Mononuclear cell (primary cell): ENCODE results near the gene CARD19. TPM values are rescaled to one million over a fixed set of nuclear protein-coding genes. Genes with fewer than 3 reads are reported as not detected.

Experiments
- H3K27me3 ChIP-seq: 2 replicates; pipeline ENCODE4 v1.6.0; 2011; ENCODE audit warnings: low read length, control low read depth; ENCODE audit not compliant: insufficient read depth
- H3K4me1 ChIP-seq: 2 replicates; pipeline ENCODE4 v1.5.1; 2011; ENCODE audit warnings: mild to moderate bottlenecking, low read length, control low read depth; ENCODE audit not compliant: insufficient read depth
- H3K4me3 ChIP-seq: 2 replicates; pipeline ENCODE4 v1.5.1; 2011; ENCODE audit warnings: mild to moderate bottlenecking, low read length, moderate library complexity
- H3K9me3 ChIP-seq: 2 replicates; pipeline ENCODE4 v1.5.1; 2011; ENCODE audit warnings: low read depth, mild to moderate bottlenecking, control low read depth, low read length
- total RNA-seq: library from RNA; depleted of rRNA; stranded (reverse); fragments of >200 nt; gene quantifications from one replicate; pipeline ENCODE4 v1.2.3, GENCODE V29; 2012

The CARD19 gene
- total RNA-seq, 1 donor: 117 TPM

- Histone ChIP-seq H3K9me3 (no peaks in the 10 kb centered on the region), H3K27me3 (no peaks in the 10 kb centered on the region), H3K4me3 (peak overlapping the region; percentile 46), H3K4me1 (peaks cover 79% of the 10 kb centered on the region)
These were observed 36.1 kb upstream of the CARD19 start for GRCh38 chr9:93059715-93060578.

DNA sequence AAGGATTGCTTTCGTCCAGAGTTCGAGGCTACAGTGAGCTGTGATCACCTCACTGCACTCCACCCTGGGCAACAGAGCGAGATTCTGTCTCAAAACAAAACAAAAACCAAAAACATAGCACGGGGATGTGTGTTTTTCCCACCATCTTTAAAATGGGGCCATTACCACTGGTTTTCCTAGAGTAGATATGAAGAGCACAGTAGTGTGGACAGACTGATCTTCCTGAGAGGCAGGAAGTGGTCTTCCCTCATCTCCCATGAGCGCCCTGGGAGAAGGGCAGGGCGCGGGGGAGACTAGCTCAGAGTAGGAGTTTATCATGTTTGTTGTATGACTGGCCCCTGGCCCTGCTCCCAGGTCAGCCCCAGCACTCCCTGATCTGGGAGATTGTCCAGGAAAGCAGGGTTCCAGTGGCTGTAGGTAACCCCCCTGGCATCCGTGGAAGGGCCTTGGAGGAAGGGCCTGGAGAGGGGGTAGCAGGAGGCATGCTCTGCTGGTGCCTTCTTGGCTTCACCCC is 35.2 kb upstream of the CARD19 start:
- no peaks in the 10 kb centered on the region for H3K27me3 ChIP-seq
- H3K4me1 ChIP-seq: peaks cover 79% of the 10 kb centered on the region
- no peaks in the 10 kb centered on the region for H3K9me3 ChIP-seq
- H3K4me3 ChIP-seq: no peak overlapping the region

DNA sequence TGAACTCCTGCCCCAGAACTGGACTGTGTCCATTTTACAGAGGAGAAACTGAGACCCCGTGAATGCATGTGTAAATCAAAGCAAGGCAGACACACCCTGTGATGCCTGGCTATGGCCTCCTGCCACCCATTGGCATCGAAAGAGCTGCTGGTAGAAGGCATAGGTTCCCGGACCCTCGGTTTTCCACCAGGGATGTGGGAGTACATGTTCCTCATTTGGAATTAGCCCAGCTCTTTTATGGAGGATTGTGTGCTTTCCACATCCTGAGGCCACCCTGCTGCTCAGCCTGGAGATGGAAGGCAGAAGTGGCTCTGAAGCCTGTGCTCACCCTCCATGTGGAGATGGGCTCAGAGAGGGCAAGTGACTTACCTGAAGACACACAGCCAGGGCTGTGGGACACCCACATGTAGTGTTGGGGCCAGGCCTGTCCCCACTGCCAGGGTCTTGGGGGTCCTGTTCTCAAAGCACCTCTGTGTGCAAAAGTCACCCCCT is 34.7 kb upstream of the CARD19 start:
- Histone ChIP-seq H3K9me3 (no peaks in the 10 kb centered on the region), H3K4me1 (peaks cover 82% of the 10 kb centered on the region), H3K4me3 (no peak overlapping the region), H3K27me3 (no peaks in the 10 kb centered on the region)

DNA sequence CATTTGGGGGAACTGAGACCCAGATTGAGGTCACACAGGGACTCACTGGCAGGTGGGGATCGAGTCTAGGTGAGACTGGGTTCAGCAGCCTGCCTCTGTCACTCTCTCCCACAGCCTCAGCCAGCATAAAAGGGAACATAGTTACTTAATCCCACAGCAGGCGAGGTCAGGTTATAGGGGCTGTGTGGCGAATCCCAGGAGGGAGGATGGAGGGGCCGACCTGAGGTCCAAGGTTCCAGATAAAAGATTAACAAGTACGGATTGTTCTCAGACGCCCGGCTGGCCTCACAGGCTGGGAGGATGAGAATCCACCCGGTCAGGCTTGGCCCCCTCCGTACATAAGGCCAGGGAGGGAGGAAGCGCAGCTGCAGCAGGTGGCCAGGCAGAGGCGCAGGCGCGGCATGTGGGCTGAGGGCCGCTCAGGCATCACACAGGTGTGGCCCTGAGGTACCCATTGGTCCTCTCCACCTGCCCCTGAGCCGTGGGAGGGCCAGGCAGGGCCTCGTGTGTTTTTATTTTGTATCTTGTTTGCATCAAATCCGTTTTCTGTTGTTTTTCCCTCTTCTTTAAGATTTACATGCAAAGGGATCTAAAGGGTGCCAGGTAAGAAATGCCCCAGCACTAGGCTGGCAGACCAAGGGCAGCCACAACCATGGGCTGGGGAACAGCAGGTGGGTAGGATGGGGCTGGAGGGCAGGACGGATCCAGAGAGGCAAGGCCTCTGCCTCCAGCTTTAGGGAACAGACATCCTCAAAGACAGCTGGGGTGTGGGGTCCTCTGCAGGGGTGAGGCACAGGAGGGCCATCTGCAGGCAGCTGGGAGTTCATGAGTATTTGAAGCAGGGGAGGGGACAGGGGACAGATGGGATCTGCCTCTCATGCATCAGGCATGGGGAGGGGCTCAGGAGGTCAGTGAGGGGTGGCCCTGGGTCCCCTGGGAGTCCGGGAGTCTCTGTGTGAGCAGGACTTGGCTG is 33.9 kb upstream of the CARD19 start:
- H3K4me1 ChIP-seq: peaks cover 83% of the 10 kb centered on the region
- no peak overlapping the region for H3K4me3 ChIP-seq
- no peaks in the 10 kb centered on the region for H3K27me3 ChIP-seq
- H3K9me3 ChIP-seq: no peaks in the 10 kb centered on the region

DNA sequence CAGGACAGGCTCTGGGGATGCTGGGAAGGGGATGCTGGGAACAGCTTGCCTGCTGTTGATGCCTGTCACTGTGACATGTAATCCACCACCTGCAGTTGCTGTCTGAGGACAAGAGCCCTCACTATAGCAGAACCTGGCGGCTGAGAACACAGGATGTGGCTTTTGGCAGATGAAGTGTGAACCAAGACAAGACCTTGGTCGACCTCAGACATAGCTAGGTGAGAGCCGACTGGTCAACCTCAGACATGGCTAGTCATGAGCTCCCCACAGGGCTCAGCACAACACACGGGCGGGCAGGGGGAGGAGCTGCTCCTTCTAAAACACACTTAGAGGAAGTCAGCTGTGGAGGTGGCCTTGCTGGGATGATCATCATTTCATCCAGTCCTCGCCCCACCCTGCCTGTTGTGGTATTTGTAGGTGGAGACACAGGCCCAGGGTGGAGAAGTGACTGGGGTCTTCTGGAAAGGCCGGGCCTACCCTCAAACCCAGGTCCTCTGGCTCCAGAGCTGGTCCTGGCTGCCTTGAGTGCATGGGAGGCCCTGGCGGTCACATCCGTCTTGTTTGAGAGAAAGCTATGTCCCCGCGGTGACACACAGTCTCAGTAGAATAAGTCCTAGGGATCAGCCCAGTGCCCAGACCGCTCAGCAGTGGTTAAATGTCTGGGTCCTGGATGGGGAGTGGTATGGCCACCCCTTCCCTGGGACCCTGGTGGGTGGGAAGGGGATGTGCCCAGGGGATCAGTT is 31.5 kb upstream of the CARD19 start:
- no peak overlapping the region for H3K4me3 ChIP-seq
- peaks cover 71% of the 10 kb centered on the region for H3K4me1 ChIP-seq
- H3K27me3 ChIP-seq: no peaks in the 10 kb centered on the region
- H3K9me3 ChIP-seq: no peaks in the 10 kb centered on the region

GRCh38 chr9:93065135-93065720 is 30.8 kb upstream of the CARD19 start:
- no peaks in the 10 kb centered on the region for H3K27me3 ChIP-seq
- H3K4me3 ChIP-seq: no peak overlapping the region
- no peaks in the 10 kb centered on the region for H3K9me3 ChIP-seq
- H3K4me1 ChIP-seq: peaks cover 65% of the 10 kb centered on the region

DNA sequence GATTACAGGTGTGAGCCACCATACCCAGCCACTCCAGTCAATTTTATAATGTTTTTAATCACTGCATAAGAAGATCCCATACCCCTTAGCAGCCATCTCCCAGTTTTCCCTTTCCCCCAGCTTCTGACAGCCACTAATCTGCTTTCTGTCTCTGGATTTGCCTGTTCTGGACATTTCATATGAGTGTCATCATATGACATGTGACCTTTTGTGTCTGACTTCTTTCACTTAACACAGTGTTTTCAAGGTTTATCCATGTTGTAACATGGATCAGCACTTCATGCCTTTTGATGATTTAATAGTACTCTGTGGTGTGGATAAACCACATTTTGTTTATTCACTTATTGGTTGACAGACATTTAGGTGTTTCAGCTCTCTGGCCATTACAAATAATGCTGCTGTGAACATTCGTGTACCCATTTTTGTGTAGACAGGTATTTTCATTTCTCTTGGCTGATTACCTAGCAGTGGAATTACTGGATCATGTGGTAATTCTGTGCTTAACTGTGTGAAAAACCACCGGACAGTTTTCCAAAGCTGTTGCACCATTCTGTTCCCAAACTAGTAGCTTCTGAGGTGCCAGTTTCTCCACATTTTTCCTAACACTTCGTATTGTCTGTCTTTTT is 28.9 kb upstream of the CARD19 start:
- H3K4me1 ChIP-seq: peaks cover 49% of the 10 kb centered on the region
- H3K27me3 ChIP-seq: no peaks in the 10 kb centered on the region
- H3K4me3 ChIP-seq: no peak overlapping the region
- H3K9me3 ChIP-seq: no peaks in the 10 kb centered on the region

DNA sequence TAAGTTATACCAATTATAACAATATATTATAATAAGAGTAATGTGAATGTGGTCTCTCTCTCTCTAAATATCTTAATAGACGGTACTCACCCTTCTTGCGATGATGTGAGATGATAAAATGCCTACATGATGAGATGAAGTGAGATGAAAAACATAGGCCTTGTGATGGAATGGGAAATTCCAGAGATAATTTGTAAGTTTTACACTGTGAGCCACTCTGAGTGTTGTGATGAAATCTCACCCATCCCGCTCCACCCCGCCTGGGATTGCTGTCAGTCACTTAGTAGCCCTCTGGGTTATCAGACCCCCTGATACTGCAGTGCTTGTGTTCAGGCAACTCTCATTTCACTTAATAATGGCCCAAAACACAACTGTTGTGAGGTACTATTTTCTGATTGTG is 27.1 kb upstream of the CARD19 start:
- Histone ChIP-seq H3K4me3 (no peak overlapping the region), H3K9me3 (no peaks in the 10 kb centered on the region), H3K27me3 (no peaks in the 10 kb centered on the region), H3K4me1 (peaks cover 37% of the 10 kb centered on the region)

GRCh38 chr9:93071464-93071863 is 24.6 kb upstream of the CARD19 start:
- H3K27me3 ChIP-seq: no peaks in the 10 kb centered on the region
- H3K4me1 ChIP-seq: peaks cover 13% of the 10 kb centered on the region
- no peaks in the 10 kb centered on the region for H3K9me3 ChIP-seq
- no peak overlapping the region for H3K4me3 ChIP-seq

DNA sequence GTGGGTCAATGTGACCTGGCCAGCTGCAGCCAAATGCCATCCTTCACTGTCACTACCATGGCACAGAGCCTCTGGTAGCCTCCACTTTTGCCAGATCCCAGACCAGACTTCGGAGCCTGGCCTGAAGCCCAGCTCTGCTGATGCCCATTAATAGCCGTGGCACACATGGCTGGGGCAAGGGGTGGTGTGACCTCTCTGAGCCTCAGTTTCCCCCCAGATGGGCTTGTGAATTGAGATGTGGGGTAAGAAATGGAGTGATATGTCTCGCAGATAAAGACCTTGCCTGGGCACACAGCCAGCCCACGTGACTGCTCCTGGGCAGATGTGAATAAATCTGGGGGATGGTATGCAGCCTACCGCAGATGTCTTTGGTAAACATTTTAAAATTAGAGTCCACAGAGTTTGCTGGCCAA is 23.6 kb upstream of the CARD19 start:
- no peaks in the 10 kb centered on the region for H3K27me3 ChIP-seq
- peaks cover 13% of the 10 kb centered on the region for H3K4me1 ChIP-seq

DNA sequence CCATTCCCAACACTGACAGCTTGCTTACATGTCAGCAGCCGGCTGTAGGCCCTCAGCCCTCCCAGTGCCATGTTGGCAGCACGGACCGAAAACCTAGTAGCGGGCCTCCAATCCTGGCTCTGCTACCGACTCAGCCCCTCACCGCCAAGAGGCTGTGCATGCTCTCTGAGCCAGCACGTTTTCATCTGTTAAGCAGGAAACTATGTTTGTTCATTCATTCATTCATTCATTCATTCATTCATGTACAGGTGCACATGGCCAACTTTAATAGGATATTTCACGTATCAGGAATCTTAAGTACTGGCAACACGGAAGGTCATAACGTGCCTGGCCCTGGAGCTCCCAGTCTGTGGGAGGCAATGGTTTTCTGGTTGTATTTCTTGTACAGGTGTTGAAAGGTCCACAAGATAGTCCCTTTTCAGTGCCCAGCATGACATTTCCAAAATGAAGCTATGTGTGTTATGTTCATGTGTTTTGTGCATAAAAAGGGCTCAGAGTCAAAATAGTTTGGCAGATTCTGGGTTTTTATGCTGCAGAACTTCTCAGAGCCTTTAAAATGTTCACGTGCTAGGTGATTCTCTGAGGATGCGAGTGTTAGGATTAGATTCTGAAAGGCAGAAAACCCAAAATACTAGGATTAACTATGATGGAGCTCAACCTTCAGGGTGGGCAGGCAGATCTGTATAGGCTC is 19.8 kb upstream of the CARD19 start:
- Histone ChIP-seq H3K4me1 (peaks cover 7% of the 10 kb centered on the region), H3K9me3 (no peaks in the 10 kb centered on the region), H3K4me3 (no peak overlapping the region), H3K27me3 (no peaks in the 10 kb centered on the region)

More for the DNA sequence above, 23.6 kb upstream of the CARD19 start:
- no peak overlapping the region for H3K4me3 ChIP-seq
- H3K9me3 ChIP-seq: no peaks in the 10 kb centered on the region

- H3K4me3 ChIP-seq: no peak overlapping the region
- H3K27me3 ChIP-seq: no peaks in the 10 kb centered on the region
- H3K4me1 ChIP-seq: peaks cover 7% of the 10 kb centered on the region
- no peaks in the 10 kb centered on the region for H3K9me3 ChIP-seq
These were observed 19.3 kb upstream of the CARD19 start for GRCh38 chr9:93076792-93077128.

DNA sequence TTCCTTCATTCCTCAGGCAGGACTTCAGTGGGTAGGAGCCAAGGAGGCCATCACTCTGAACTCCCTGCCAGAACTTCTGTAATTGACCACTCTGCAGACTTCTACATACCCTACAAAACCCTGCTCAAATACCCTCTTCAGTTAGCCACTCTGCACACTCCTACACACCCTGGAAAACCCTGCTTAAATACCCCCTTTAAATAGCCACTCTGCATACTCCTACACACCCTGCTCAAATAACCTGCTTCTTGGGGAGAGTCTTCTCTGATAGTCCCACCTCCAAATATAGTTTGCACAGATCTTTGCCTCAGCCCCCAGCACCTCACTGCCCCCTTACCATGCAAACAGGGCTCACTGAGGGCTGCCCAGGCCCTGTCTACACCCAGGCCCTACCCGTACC is 18.6 kb upstream of the CARD19 start:
- Histone ChIP-seq H3K27me3 (no peaks in the 10 kb centered on the region), H3K4me1 (peaks cover 5% of the 10 kb centered on the region), H3K4me3 (no peak overlapping the region), H3K9me3 (no peaks in the 10 kb centered on the region)
